Thoracic aorta (tissue), 2 donors: ENCODE measurements around the gene DNAJC5. TPM values are rescaled to one million over a fixed set of nuclear protein-coding genes. Genes with fewer than 3 reads are reported as not detected.

ENCODE experiments used
- ATAC-seq: fragments of 150-250 bp; one replicate; pipeline ENCODE4 v1.8.0; 2017; ENCODE audit warnings: low read depth; ENCODE audit not compliant: insufficient number of reproducible peaks, low FRiP score
- DNase-seq: peaks from one replicate; pipeline ENCODE4 v3.0.0-alpha.2; 2020; ENCODE audit warnings: low spot score
- H3K27ac ChIP-seq, 2 donors: fragments of 200-600 bp; sonication (generic); 1 replicate in 1 of 2; 2 replicates in 1 of 2; pipeline ENCODE4 v1.5.1; 2016; ENCODE audit warnings: mild to moderate bottlenecking in 2 of 2, moderate library complexity in 2 of 2
- H3K27me3 ChIP-seq: fragments of 200-600 bp; sonication (generic); replicated peaks from 2 replicates; pipeline ENCODE4 v1.6.0; 2016; ENCODE audit warnings: mild to moderate bottlenecking; ENCODE audit not compliant: insufficient read depth
- H3K36me3 ChIP-seq: fragments of 200-600 bp; sonication (generic); one replicate; pipeline ENCODE4 v1.5.1; 2016
- H3K4me1 ChIP-seq, 2 donors: fragments of 200-600 bp; sonication (generic); 1 replicate in 1 of 2; 2 replicates in 1 of 2; pipeline versions ENCODE4 v1.5.1 to v1.6.0; 2016; ENCODE audit warnings: low read depth in 2 of 2, mild to moderate bottlenecking in 1 of 2; ENCODE audit not compliant: control insufficient read depth in 1 of 2
- H3K4me3 ChIP-seq: fragments of 200-600 bp; sonication (generic); 2 replicates; pipeline ENCODE4 v1.5.1; 2016; ENCODE audit warnings: mild to moderate bottlenecking
- H3K9me3 ChIP-seq: fragments of 200-600 bp; sonication (generic); 2 replicates; pipeline ENCODE4 v1.5.1; 2016
- total RNA-seq, 2 donors: library from RNA; depleted of rRNA; stranded (reverse); fragments of >200 nt; gene quantifications; one replicate each; pipeline versions ENCODE4 v1.1.0 to v1.2.3, GENCODE V29; 2016
- TF ChIP-seq, protein P1 (sequence below): fragments of 200-600 bp; sonication (generic); IDR thresholded peaks from one replicate; pipeline ENCODE4 v1.5.1; 2019; ENCODE audit warnings: antibody characterized with exemption

Gene DNAJC5
- total RNA-seq, 2 donors from 2014 or later = 48.5 to 61.2 TPM

DNA sequence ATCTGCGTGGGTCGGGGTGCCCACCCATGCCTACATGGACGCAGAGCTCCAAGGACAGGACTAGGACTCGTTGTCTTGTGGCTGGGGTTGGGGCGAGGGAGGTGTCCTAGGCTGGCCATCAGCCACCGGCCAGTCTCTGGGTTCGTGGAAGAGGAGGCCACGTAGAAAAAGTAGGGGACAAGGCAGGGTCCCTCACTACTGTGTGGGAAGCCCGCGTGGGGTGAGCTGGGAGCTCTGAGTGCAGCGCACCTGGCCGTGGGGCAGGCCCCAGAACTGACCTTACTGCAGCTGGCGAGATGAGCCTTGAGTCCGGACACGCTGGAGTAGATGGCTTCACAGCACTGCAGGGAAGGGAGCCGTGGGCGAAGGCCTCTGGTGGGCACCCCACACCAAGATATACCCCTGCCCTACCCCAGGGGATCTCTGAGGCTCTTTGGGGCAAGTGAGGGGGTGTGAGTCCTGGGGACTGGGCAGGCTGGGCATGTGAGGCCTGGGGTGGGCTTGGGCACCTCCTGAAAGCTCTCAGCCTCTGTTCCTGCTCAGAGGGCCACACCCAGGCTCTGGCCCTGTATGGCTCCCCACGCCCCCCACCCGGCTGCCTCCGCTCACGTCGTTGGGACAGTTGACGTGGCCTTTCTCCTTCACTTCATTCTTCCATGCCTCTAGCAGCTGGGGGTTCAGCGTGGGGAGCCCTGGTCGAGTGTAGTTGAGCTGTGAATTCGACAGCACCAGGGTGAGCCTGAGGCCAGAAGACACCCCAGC is 66.9 kb downstream of the DNAJC5 start:
- Histone ChIP-seq H3K4me1 (peaks cover 6 to 9% of the 10 kb centered on the region in 2 donors), H3K36me3 (peaks cover 34% of the 10 kb centered on the region)
- TF ChIP-seq, protein P1, sequence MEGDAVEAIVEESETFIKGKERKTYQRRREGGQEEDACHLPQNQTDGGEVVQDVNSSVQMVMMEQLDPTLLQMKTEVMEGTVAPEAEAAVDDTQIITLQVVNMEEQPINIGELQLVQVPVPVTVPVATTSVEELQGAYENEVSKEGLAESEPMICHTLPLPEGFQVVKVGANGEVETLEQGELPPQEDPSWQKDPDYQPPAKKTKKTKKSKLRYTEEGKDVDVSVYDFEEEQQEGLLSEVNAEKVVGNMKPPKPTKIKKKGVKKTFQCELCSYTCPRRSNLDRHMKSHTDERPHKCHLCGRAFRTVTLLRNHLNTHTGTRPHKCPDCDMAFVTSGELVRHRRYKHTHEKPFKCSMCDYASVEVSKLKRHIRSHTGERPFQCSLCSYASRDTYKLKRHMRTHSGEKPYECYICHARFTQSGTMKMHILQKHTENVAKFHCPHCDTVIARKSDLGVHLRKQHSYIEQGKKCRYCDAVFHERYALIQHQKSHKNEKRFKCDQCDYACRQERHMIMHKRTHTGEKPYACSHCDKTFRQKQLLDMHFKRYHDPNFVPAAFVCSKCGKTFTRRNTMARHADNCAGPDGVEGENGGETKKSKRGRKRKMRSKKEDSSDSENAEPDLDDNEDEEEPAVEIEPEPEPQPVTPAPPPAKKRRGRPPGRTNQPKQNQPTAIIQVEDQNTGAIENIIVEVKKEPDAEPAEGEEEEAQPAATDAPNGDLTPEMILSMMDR = no peak

DNA sequence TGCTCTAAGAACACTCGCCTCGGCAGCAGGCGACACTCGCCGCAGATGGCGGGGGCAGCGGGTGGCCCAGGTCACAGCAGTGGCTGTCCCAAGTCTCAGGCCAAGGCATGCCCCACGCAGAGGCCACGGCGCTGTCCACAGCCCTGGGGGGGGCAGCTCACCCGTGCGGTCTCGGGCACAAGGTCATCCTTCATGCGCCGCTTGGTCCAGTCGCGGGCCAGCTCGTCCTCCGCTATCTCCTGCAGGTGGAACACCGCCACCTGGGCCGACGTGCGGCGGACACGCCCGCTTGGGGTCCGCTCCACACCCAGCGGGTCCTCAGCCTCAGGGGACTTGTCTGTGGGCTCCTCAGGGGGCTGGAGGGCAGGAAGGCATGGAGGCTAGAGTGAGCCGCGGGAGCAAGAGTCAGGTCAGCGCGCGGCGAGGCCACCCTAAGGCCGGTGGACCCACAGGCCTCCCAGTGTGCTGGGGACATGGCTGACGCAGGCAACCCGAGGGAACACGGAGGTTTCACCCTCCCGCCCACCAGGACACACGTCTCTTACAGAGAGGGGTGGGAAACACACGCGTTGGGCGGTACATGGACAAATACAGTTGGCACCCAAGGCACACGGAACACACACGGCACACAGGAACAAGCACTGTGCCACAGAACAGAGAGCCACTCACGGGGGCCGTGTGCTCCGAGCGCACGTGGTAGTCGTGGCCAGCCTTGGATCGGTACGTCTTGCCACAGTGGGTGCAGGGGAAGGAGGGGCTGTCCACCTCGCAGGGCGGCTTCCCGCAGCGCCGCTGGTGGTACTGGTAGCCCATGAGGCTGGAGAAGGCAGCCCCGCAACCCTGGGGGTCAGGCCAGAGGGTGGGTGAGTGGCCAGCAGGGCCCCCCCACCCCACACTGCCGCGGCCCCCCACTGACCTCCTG is 67.8 kb downstream of the DNAJC5 start:
- H3K27me3 ChIP-seq = no peaks in the 10 kb centered on the region
- DNase-seq = no peak
- TF ChIP-seq, protein P1 = no peak
- peaks cover 34% of the 10 kb centered on the region for H3K36me3 ChIP-seq
- ATAC-seq = no peak
- H3K4me1 ChIP-seq = peaks cover 0 to 1% of the 10 kb centered on the region in 2 donors
- H3K27ac ChIP-seq = no peak overlapping the region
- H3K9me3 ChIP-seq = no peaks in the 10 kb centered on the region
- H3K4me3 ChIP-seq = no peak overlapping the region

More for the DNA sequence above, 66.9 kb downstream of the DNAJC5 start:
- DNase-seq (no peak), ATAC-seq (no peak)
- Histone ChIP-seq H3K9me3 (no peaks in the 10 kb centered on the region), H3K4me3 (no peak overlapping the region), H3K27ac (no peak overlapping the region), H3K27me3 (no peaks in the 10 kb centered on the region)

DNA sequence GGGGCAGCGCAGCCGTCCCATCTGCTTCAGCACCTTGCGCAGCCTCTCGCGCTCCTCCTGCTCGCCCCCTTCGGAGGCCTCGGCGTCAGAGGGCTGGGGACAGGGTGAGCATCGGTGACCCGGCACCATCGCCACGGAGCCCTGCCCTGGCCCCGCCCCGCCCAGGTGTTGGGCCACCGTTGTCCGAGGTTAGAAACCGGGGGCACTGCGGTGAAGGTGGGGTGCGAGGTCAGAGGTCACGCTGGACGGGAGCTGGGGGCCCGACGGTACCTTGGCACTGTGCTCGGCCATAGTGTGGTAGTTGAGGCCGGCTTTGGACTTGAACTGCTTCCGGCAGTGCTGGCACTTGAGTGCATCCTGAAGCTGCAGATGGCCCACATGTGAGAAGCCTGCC is 68.4 kb downstream of the DNAJC5 start:
- ATAC-seq = no peak
- no peak for DNase-seq
- H3K4me3 ChIP-seq = no peak overlapping the region
- peaks cover 0 to 3% of the 10 kb centered on the region in 2 donors for H3K4me1 ChIP-seq
- H3K9me3 ChIP-seq = no peaks in the 10 kb centered on the region
- no peak overlapping the region for H3K27ac ChIP-seq
- peaks cover 34% of the 10 kb centered on the region for H3K36me3 ChIP-seq
- H3K27me3 ChIP-seq = no peaks in the 10 kb centered on the region
- TF ChIP-seq, protein P1 = no peak

DNA sequence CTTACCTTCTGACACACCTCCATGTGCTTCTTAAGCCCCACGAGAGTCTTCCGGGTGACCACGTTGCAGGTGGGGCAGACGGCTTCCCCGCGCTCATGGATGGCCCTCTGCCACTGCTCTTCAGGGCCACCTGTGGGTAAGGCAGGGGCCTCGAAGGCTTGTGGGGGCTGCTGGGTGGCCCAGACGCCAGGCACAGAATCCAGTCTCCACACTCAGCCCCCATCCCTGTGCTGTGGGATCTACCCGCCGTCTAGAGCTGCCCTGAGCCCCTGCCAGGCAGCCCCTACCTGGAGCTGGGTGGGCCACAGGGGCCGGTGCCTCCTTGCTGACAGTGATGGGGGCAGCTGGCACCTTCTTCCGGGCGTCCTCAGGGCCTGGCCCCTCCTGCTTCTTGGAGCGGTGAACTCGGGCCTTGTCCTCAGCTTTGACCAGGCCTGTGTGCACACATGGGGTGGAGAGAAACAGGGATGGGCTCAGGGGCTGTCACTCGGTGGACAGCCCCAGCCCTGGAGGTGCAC is 68.9 kb downstream of the DNAJC5 start:
- H3K36me3 ChIP-seq = peaks cover 33% of the 10 kb centered on the region
- H3K4me1 ChIP-seq = peaks cover 5 to 8% of the 10 kb centered on the region in 2 donors
- DNase-seq (no peak), ATAC-seq (no peak)
- H3K9me3 ChIP-seq = no peaks in the 10 kb centered on the region
- no peak overlapping the region for H3K27ac ChIP-seq
- TF ChIP-seq, protein P1 = no peak
- no peak overlapping the region for H3K4me3 ChIP-seq
- H3K27me3 ChIP-seq = no peaks in the 10 kb centered on the region

DNA sequence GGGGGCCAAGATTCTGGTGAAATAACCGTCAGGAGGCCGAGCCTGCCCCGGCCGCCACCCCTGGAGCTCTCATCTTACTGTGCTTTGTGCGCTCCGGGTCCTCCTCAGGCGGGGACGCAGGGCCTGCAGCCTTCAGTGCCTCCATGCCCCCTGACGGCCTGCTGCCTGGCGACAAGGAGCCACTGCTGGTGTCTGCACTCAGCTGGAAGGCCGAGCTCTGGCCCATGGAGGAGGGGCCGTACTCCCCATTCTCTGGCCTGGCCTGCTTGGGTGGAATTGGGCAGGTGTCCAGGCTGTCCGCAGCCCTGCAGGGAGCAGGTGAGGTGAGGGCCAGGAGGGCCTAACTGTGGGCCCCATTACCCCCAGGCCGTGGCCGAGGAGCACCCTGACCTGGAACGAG is 69.5 kb downstream of the DNAJC5 start:
- TF ChIP-seq, protein P1 = no peak
- no peak for ATAC-seq
- no peak for DNase-seq
- H3K4me3 ChIP-seq = no peak overlapping the region
- H3K4me1 ChIP-seq = peaks cover 8 to 11% of the 10 kb centered on the region in 2 donors
- peaks cover 31% of the 10 kb centered on the region for H3K36me3 ChIP-seq
- no peaks in the 10 kb centered on the region for H3K9me3 ChIP-seq
- no peak overlapping the region for H3K27ac ChIP-seq
- no peaks in the 10 kb centered on the region for H3K27me3 ChIP-seq
